Uterus (tissue), 2 donors: ENCODE measurements around the gene HPSE2.

ENCODE experiments used
- POLR2A ChIP-seq, 2 donors: fragments of 450-650 bp; IDR thresholded peaks; one replicate each; pipeline ENCODE4 v1.6.1; 2016; ENCODE audit warnings: antibody characterized with exemption in 2 of 2, mild to moderate bottlenecking in 1 of 2, moderate library complexity in 1 of 2
- TF ChIP-seq, protein P1 (sequence below), 4 experiments: fragments of 200-600 bp in 2 of 4; fragments of 450-650 bp in 2 of 4; sonication (generic) in 2 of 4; IDR thresholded peaks; one replicate each; pipeline ENCODE4 v1.5.1; 2016 to 2019; ENCODE audit warnings: antibody characterized with exemption in 4 of 4, mild to moderate bottlenecking in 2 of 4, moderate library complexity in 1 of 4

- TF ChIP-seq, protein P1, sequence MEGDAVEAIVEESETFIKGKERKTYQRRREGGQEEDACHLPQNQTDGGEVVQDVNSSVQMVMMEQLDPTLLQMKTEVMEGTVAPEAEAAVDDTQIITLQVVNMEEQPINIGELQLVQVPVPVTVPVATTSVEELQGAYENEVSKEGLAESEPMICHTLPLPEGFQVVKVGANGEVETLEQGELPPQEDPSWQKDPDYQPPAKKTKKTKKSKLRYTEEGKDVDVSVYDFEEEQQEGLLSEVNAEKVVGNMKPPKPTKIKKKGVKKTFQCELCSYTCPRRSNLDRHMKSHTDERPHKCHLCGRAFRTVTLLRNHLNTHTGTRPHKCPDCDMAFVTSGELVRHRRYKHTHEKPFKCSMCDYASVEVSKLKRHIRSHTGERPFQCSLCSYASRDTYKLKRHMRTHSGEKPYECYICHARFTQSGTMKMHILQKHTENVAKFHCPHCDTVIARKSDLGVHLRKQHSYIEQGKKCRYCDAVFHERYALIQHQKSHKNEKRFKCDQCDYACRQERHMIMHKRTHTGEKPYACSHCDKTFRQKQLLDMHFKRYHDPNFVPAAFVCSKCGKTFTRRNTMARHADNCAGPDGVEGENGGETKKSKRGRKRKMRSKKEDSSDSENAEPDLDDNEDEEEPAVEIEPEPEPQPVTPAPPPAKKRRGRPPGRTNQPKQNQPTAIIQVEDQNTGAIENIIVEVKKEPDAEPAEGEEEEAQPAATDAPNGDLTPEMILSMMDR (IDR thresholded peaks at IDR 0.05), result no peak
- TF ChIP-seq POLR2A (IDR thresholded peaks at IDR 0.05), result no peak
Observed at GRCh38 chr10:98949306-98949705, 286.3 kb downstream of the HPSE2 start.
